Astrocyte (in vitro differentiated cells and primary cell): Measurements from ENCODE around the gene ANKRD63. TPM values are rescaled to one million over a fixed set of nuclear protein-coding genes. Genes with fewer than 3 reads are reported as not detected.

ENCODE experiments used
- DNase-seq: peaks from one replicate; pipeline ENCODE4 v3.0.0-alpha.2; 2010; ENCODE audit warnings: low read depth
- FAIRE-seq: peaks from 2 replicates; lab custom pipeline; 2011; peaks lifted over from hg19 to GRCh38; lab: Jason Lieb, UNC
- H2AFZ ChIP-seq: 2 replicates; pipeline ENCODE4 v1.6.0; 2012; ENCODE audit warnings: low read depth, low read length, inconsistent platforms
- H3K27ac ChIP-seq: 2 replicates; pipeline ENCODE4 v1.5.1; 2011; ENCODE audit warnings: low read depth, low read length, inconsistent platforms
- H3K27me3 ChIP-seq: 2 replicates; pipeline ENCODE4 v1.6.0; 2011; ENCODE audit warnings: low read length, inconsistent platforms; ENCODE audit not compliant: insufficient read depth
- H3K36me3 ChIP-seq: 2 replicates; pipeline ENCODE4 v1.5.1; 2011; ENCODE audit warnings: low read length, inconsistent platforms; ENCODE audit not compliant: insufficient read depth
- H3K4me1 ChIP-seq: 2 replicates; pipeline ENCODE4 v1.5.1; 2011; ENCODE audit warnings: low read length, inconsistent platforms; ENCODE audit not compliant: insufficient read depth
- H3K4me2 ChIP-seq: 2 replicates; pipeline ENCODE4 v1.6.0; 2012; ENCODE audit warnings: low read length, inconsistent platforms
- H3K4me3 ChIP-seq: 2 replicates; pipeline ENCODE4 v1.5.1; 2011; ENCODE audit warnings: low read depth, mild to moderate bottlenecking, low read length, inconsistent platforms; ENCODE audit not compliant: insufficient read depth
- H3K79me2 ChIP-seq: 2 replicates; pipeline ENCODE4 v1.6.0; 2012; ENCODE audit warnings: mild to moderate bottlenecking, low read length, inconsistent platforms; ENCODE audit not compliant: insufficient read depth
- H3K9ac ChIP-seq: 2 replicates; pipeline ENCODE4 v1.6.0; 2012; ENCODE audit warnings: mild to moderate bottlenecking, low read length, inconsistent platforms
- H3K9me3 ChIP-seq: 2 replicates; pipeline ENCODE4 v1.5.1; 2012; ENCODE audit warnings: low read depth, mild to moderate bottlenecking, low read length, inconsistent platforms; ENCODE audit not compliant: insufficient read depth
- H4K20me1 ChIP-seq: 2 replicates; pipeline ENCODE4 v1.6.0; 2012; ENCODE audit warnings: low read length, inconsistent platforms; ENCODE audit not compliant: insufficient read depth
- H3K27ac Mint-ChIP-seq: one replicate; pipeline ENCODE4 v1.8.0; 2021; ENCODE audit warnings: mild to moderate bottlenecking, mixed read lengths; ENCODE audit not compliant: unreplicated experiment
- H3K27me3 Mint-ChIP-seq: one replicate; pipeline ENCODE4 v1.8.0; 2021; ENCODE audit warnings: low read depth, mixed read lengths; ENCODE audit not compliant: unreplicated experiment
- H3K36me3 Mint-ChIP-seq: one replicate; pipeline ENCODE4 v1.8.0; 2021; ENCODE audit warnings: low read depth, mixed read lengths; ENCODE audit not compliant: unreplicated experiment
- H3K4me1 Mint-ChIP-seq: one replicate; pipeline ENCODE4 v1.8.0; 2021; ENCODE audit warnings: low read depth, mixed read lengths; ENCODE audit not compliant: unreplicated experiment
- H3K4me3 Mint-ChIP-seq: one replicate; pipeline ENCODE4 v1.8.0; 2021; ENCODE audit warnings: mild to moderate bottlenecking, moderate library complexity, mixed read lengths; ENCODE audit not compliant: unreplicated experiment
- H3K9me3 Mint-ChIP-seq: one replicate; pipeline ENCODE4 v1.8.0; 2021; ENCODE audit warnings: mild to moderate bottlenecking, mixed read lengths; ENCODE audit not compliant: unreplicated experiment
- EZH2 ChIP-seq: IDR thresholded peaks from 2 replicates; pipeline ENCODE4 v1.6.1; 2012; ENCODE audit warnings: mild to moderate bottlenecking, low read length, inconsistent platforms; ENCODE audit not compliant: insufficient read depth
- total RNA-seq: library from RNA; stranded (reverse); gene quantifications from 2 replicates; pipeline ENCODE4 v1.2.1, GENCODE V29; 2021
- TF ChIP-seq, protein P1 (sequence below): IDR thresholded peaks from 2 replicates; pipeline ENCODE4 v1.5.1; 2011; ENCODE audit warnings: low read depth, mild to moderate bottlenecking, inconsistent platforms, low read length, moderate library complexity; ENCODE audit not compliant: insufficient read depth

Gene ANKRD63
- total RNA-seq, 1 donor from 2014 or later, result not detected

DNA sequence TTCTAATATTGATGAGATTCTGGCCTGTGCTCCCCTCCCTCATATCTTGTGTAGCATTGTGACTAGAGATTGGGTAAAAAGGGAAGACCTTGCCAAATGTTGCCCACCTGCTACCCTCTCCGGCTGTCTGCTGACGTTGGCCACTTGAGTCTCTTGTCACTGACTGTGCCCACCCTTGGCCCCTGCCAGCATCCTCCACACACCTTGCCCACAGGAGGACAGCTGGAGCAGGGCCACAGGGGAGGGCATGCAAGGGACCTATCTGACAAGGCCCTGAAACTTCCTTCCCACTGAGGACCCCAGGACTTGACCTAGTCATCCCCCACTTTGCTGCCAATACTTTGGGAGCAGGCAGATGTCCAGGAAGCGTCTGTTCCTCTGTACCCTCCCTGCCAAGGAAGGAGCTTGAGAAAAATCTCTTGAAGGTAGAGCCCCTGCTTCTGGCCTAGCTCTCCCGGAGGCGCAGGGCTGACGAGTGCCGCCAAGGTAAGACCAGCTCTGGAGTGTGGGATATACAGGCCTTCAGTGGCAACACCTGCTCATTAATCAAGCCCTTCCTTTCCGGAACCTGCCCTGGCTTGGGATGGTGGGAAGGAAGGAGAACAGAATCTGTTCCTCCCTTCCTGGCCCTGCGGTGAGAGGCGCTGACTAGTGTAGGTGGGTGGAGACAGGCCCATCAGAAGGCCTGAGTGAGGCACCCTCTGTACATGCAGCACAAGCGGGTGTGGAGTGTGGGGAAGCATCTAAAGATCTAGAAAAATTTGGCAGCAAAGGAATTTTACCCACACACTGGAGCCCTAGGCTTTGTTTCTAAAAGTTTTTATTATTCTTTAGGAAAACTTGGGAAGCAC lies 48.9 kb downstream of the ANKRD63 start:
- no peak overlapping the region for H3K9ac ChIP-seq
- H3K4me1 ChIP-seq, result peaks cover 5% of the 10 kb centered on the region
- DNase-seq, result no peak
- H3K27ac Mint-ChIP-seq, result no peak overlapping the region
- H2AFZ ChIP-seq, result no peak overlapping the region
- peaks cover 3% of the 10 kb centered on the region for H3K36me3 ChIP-seq
- no peak overlapping the region for H3K4me3 Mint-ChIP-seq
- peaks cover 17% of the 10 kb centered on the region for H3K4me1 Mint-ChIP-seq
- FAIRE-seq, result no peak
- H3K9me3 ChIP-seq, result no peaks in the 10 kb centered on the region
- H3K36me3 Mint-ChIP-seq, result no peaks in the 10 kb centered on the region
- peaks cover 2% of the 10 kb centered on the region for H3K9me3 Mint-ChIP-seq
- TF ChIP-seq, protein P1, sequence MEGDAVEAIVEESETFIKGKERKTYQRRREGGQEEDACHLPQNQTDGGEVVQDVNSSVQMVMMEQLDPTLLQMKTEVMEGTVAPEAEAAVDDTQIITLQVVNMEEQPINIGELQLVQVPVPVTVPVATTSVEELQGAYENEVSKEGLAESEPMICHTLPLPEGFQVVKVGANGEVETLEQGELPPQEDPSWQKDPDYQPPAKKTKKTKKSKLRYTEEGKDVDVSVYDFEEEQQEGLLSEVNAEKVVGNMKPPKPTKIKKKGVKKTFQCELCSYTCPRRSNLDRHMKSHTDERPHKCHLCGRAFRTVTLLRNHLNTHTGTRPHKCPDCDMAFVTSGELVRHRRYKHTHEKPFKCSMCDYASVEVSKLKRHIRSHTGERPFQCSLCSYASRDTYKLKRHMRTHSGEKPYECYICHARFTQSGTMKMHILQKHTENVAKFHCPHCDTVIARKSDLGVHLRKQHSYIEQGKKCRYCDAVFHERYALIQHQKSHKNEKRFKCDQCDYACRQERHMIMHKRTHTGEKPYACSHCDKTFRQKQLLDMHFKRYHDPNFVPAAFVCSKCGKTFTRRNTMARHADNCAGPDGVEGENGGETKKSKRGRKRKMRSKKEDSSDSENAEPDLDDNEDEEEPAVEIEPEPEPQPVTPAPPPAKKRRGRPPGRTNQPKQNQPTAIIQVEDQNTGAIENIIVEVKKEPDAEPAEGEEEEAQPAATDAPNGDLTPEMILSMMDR, result no peak
- TF ChIP-seq EZH2, result no peak
- H3K4me2 ChIP-seq, result no peak overlapping the region
- H3K79me2 ChIP-seq, result no peaks in the 10 kb centered on the region
- H4K20me1 ChIP-seq, result no peaks in the 10 kb centered on the region
- no peak overlapping the region for H3K27ac ChIP-seq
- peaks cover 12% of the 10 kb centered on the region for H3K27me3 Mint-ChIP-seq
- H3K27me3 ChIP-seq, result peaks cover 3% of the 10 kb centered on the region
- H3K4me3 ChIP-seq, result no peak overlapping the region

DNA sequence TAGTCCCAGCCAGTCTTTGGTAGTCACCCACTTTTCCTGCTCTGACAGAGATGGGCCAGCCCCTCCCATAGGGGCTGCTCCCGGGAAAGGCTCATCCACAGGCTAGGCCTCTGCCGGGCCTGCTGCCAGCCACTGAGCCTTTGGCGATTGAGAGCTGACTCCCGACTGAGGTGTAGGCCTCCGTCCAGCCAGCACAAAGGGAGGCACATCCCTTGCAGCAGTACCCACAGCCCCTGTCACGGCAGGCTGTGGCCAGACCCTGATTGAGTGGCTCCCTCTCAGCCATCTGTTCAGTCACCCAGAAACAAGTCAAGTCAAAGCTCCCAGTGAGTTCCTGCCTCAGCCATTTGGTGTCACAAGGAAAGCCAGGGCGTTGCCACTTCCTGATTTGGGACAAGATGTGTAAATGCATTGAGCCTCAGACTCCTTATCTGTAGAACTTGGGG lies 50.2 kb downstream of the ANKRD63 start:
- H3K79me2 ChIP-seq, result no peaks in the 10 kb centered on the region
- DNase-seq (no peak), FAIRE-seq (no peak)
- Mint-ChIP-seq H3K9me3 (no peaks in the 10 kb centered on the region), H3K4me3 (no peak overlapping the region), H3K36me3 (no peaks in the 10 kb centered on the region), H3K27ac (no peak overlapping the region), H3K27me3 (peaks cover 5% of the 10 kb centered on the region), H3K4me1 (peaks cover 12% of the 10 kb centered on the region)
- no peak overlapping the region for H3K4me2 ChIP-seq
- no peaks in the 10 kb centered on the region for H3K27me3 ChIP-seq
- no peak overlapping the region for H3K9ac ChIP-seq
- H3K27ac ChIP-seq, result no peak overlapping the region
- H4K20me1 ChIP-seq, result no peaks in the 10 kb centered on the region
- H3K36me3 ChIP-seq, result peaks cover 3% of the 10 kb centered on the region
- no peaks in the 10 kb centered on the region for H3K9me3 ChIP-seq
- peak overlapping the region; percentile 46 for H2AFZ ChIP-seq
- no peak overlapping the region for H3K4me3 ChIP-seq
- no peaks in the 10 kb centered on the region for H3K4me1 ChIP-seq
- TF ChIP-seq EZH2, result no peak
- TF ChIP-seq, protein P1, result no peak

Other genes starting within 250 kb of the ANKRD63 start
- 279 and 320 TPM in 2 replicates for gene SRP14, start 243.9 kb downstream of the ANKRD63 start, total RNA-seq
- 31.0 and 31.8 TPM in 2 replicates for gene BMF, start 174.2 kb downstream of the ANKRD63 start, total RNA-seq
- 3.2 and 5.2 TPM in 2 replicates for gene BUB1B, start 122.0 kb downstream of the ANKRD63 start, total RNA-seq
- 0.38 and 1.1 TPM in 2 replicates for gene PAK6, start 44.0 kb downstream of the ANKRD63 start, total RNA-seq
- gene PLCB2, start 24.9 kb upstream of the ANKRD63 start, total RNA-seq, result 1.7 and 3.7 TPM in 2 replicates
- gene INAFM2, start 40.6 kb upstream of the ANKRD63 start, total RNA-seq, result 39.2 and 41.2 TPM in 2 replicates
- gene CCDC9B, start 57.9 kb upstream of the ANKRD63 start, total RNA-seq, result 9.8 and 10.1 TPM in 2 replicates
- gene PHGR1, start 68.0 kb upstream of the ANKRD63 start, total RNA-seq, result not detected in 2 replicates
- gene DISP2, start 75.2 kb upstream of the ANKRD63 start, total RNA-seq, result 1.5 and 3.7 TPM in 2 replicates
- gene KNSTRN, start 99.7 kb upstream of the ANKRD63 start, total RNA-seq, result 32.9 and 37.8 TPM in 2 replicates
- 53.6 and 55.1 TPM in 2 replicates for gene IVD, start 122.7 kb upstream of the ANKRD63 start, total RNA-seq
- 30.4 and 32.2 TPM in 2 replicates for gene BAHD1, start 157.9 kb upstream of the ANKRD63 start, total RNA-seq
- gene CHST14, start 187.9 kb upstream of the ANKRD63 start, total RNA-seq, result 25.7 and 26.4 TPM in 2 replicates